Measurements from ENCODE around the gene RASAL3.

GRCh38 chr19:15449620-15450527 lies 14.5 kb downstream of the RASAL3 start, which contains the start of gene WIZ:
- TF ChIP-seq EZH2 (IDR thresholded peaks at IDR 0.05), result no peak
- no peak for TF ChIP-seq EZH2phosphoT487 (IDR thresholded peaks at IDR 0.05; ENCODE audit: borderline replicate concordance)
- no peak for TF ChIP-seq RAD21 (IDR thresholded peaks at IDR 0.05; ENCODE audit: low read depth)
- TF ChIP-seq POLR2A (IDR thresholded peaks at IDR 0.05; ENCODE audit: borderline replicate concordance, extremely low read depth, insufficient read depth, insufficient read length), result no peak
- TF ChIP-seq, protein P1, sequence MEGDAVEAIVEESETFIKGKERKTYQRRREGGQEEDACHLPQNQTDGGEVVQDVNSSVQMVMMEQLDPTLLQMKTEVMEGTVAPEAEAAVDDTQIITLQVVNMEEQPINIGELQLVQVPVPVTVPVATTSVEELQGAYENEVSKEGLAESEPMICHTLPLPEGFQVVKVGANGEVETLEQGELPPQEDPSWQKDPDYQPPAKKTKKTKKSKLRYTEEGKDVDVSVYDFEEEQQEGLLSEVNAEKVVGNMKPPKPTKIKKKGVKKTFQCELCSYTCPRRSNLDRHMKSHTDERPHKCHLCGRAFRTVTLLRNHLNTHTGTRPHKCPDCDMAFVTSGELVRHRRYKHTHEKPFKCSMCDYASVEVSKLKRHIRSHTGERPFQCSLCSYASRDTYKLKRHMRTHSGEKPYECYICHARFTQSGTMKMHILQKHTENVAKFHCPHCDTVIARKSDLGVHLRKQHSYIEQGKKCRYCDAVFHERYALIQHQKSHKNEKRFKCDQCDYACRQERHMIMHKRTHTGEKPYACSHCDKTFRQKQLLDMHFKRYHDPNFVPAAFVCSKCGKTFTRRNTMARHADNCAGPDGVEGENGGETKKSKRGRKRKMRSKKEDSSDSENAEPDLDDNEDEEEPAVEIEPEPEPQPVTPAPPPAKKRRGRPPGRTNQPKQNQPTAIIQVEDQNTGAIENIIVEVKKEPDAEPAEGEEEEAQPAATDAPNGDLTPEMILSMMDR (IDR thresholded peaks at IDR 0.05 in 2 of 3, conservative IDR thresholded peaks at IDR 0.05 in 1 of 3; ENCODE audit: borderline replicate concordance in 1 of 3, insufficient read depth in 1 of 3, low read depth in 2 of 3, low read length in 2 of 3), result no peak
- TF ChIP-seq, protein P2, sequence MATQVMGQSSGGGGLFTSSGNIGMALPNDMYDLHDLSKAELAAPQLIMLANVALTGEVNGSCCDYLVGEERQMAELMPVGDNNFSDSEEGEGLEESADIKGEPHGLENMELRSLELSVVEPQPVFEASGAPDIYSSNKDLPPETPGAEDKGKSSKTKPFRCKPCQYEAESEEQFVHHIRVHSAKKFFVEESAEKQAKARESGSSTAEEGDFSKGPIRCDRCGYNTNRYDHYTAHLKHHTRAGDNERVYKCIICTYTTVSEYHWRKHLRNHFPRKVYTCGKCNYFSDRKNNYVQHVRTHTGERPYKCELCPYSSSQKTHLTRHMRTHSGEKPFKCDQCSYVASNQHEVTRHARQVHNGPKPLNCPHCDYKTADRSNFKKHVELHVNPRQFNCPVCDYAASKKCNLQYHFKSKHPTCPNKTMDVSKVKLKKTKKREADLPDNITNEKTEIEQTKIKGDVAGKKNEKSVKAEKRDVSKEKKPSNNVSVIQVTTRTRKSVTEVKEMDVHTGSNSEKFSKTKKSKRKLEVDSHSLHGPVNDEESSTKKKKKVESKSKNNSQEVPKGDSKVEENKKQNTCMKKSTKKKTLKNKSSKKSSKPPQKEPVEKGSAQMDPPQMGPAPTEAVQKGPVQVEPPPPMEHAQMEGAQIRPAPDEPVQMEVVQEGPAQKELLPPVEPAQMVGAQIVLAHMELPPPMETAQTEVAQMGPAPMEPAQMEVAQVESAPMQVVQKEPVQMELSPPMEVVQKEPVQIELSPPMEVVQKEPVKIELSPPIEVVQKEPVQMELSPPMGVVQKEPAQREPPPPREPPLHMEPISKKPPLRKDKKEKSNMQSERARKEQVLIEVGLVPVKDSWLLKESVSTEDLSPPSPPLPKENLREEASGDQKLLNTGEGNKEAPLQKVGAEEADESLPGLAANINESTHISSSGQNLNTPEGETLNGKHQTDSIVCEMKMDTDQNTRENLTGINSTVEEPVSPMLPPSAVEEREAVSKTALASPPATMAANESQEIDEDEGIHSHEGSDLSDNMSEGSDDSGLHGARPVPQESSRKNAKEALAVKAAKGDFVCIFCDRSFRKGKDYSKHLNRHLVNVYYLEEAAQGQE (IDR thresholded peaks at IDR 0.05; ENCODE audit: low read depth), result no peak
- TF ChIP-seq POLR2AphosphoS5 (IDR thresholded peaks at IDR 0.05; ENCODE audit: low read depth, low read length), result no peak
- TF ChIP-seq TCF7L2 (IDR thresholded peaks at IDR 0.05; ENCODE audit: borderline replicate concordance, extremely low read depth, insufficient read depth, insufficient read length), result no peak
- TF ChIP-seq SP1 (IDR thresholded peaks at IDR 0.05; ENCODE audit: low read depth), result peak; percentile 88
- TF ChIP-seq, protein P3, sequence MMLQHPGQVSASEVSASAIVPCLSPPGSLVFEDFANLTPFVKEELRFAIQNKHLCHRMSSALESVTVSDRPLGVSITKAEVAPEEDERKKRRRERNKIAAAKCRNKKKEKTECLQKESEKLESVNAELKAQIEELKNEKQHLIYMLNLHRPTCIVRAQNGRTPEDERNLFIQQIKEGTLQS (IDR thresholded peaks at IDR 0.05), result no peak
- no peak for TF ChIP-seq ZBTB33 (IDR thresholded peaks at IDR 0.05; ENCODE audit: extremely low read depth, insufficient replicate concordance, low read length)
